ENCODE measurements around the gene CAP2.

CAP2 gene

GRCh38 chr6:17446713-17447112, 53.3 kb downstream of the CAP2 start:
- no peak for DNase-seq

- DNase-seq: no peak
Measured at GRCh38 chr6:17448165-17448564, 54.8 kb downstream of the CAP2 start.

- no peak for DNase-seq
Measured at GRCh38 chr6:17450397-17450796, 57.0 kb downstream of the CAP2 start.

- no peak for DNase-seq
Measured at GRCh38 chr6:17450832-17451231, 57.4 kb downstream of the CAP2 start.

- DNase-seq: no peak
Measured at GRCh38 chr6:17452096-17452495, 58.7 kb downstream of the CAP2 start.

GRCh38 chr6:17454316-17455005, 61.1 kb downstream of the CAP2 start:
- DNase-seq: no peak

- DNase-seq: no peak
Measured at GRCh38 chr6:17455919-17456318, 62.5 kb downstream of the CAP2 start.

- DNase-seq: no peak
Measured at GRCh38 chr6:17456711-17457110, 63.3 kb downstream of the CAP2 start.

GRCh38 chr6:17457405-17457804, 64.0 kb downstream of the CAP2 start:
- no peak for DNase-seq

GRCh38 chr6:17457956-17458355, 64.6 kb downstream of the CAP2 start:
- DNase-seq: no peak

GRCh38 chr6:17458966-17459365, 65.6 kb downstream of the CAP2 start:
- no peak for DNase-seq

- no peak for DNase-seq
Measured at GRCh38 chr6:17460862-17461261, 67.5 kb downstream of the CAP2 start.

- no peak for DNase-seq
Measured at GRCh38 chr6:17466147-17466546, 72.8 kb downstream of the CAP2 start.

- DNase-seq: no peak
Measured at GRCh38 chr6:17466707-17467106, 73.3 kb downstream of the CAP2 start.

GRCh38 chr6:17469006-17469832, 75.8 kb downstream of the CAP2 start:
- DNase-seq: no peak

GRCh38 chr6:17470202-17470937, 77.0 kb downstream of the CAP2 start:
- no peak for DNase-seq

- no peak for DNase-seq
Measured at GRCh38 chr6:17470938-17471327, 77.5 kb downstream of the CAP2 start.

- DNase-seq: no peak
Measured at GRCh38 chr6:17472653-17473183, 79.3 kb downstream of the CAP2 start.

GRCh38 chr6:17473554-17473953, 80.2 kb downstream of the CAP2 start:
- DNase-seq: no peak

GRCh38 chr6:17474289-17474688, 80.9 kb downstream of the CAP2 start:
- no peak for DNase-seq

GRCh38 chr6:17475606-17476244, 82.3 kb downstream of the CAP2 start:
- no peak for DNase-seq

- no peak for DNase-seq
Measured at GRCh38 chr6:17476511-17476910, 83.1 kb downstream of the CAP2 start.

- no peak for DNase-seq
Measured at GRCh38 chr6:17477356-17477755, 84.0 kb downstream of the CAP2 start.
